ENCODE results near the gene ACTN3.

- no peak for TF ChIP-seq CTCF (IDR thresholded peaks at IDR 0.05)
- no peak for TF ChIP-seq POLR2AphosphoS5 (IDR thresholded peaks at IDR 0.05)
- no peak for TF ChIP-seq POLR2A (IDR thresholded peaks at IDR 0.05)
- TF ChIP-seq EP300 (IDR thresholded peaks at IDR 0.05): no peak
These were observed 43.4 kb downstream of the ACTN3 start for GRCh38 chr11:66589996-66590675.

Measured in sigmoid colon (tissue), 4 donors.